B cell (primary cell): ENCODE data around the gene ERGIC1. TPM values are rescaled to one million over a fixed set of nuclear protein-coding genes. Genes with fewer than 3 reads are reported as not detected.

Source experiments
- ATAC-seq: fragments of 200-7000 bp; cut with Tn5 transposase; one replicate; pipeline ENCODE4 v1.10.0; 2021; ENCODE audit warnings: low read depth, mild to moderate bottlenecking, moderate number of reproducible peaks, moderate library complexity
- CTCF ChIA-PET: fragments of 350-600 bp; sonication (Branson Sonifier 250); formaldehyde crosslinking; loops from one replicate; lab custom pipeline; 2021; ENCODE audit warnings: antibody characterized with exemption, inconsistent platforms; lab: Charles Lee
- POLR2A ChIA-PET: fragments of 350-600 bp; sonication (Branson Sonifier 250); formaldehyde crosslinking; loops from one replicate; lab custom pipeline; 2021; ENCODE audit warnings: antibody characterized with exemption; lab: Charles Lee
- DNase-seq: peaks from one replicate; pipeline ENCODE4 v3.0.0; 2013
- H2AFZ ChIP-seq: 2 replicates; pipeline ENCODE4 v1.6.1; 2012; ENCODE audit warnings: mild to moderate bottlenecking, low read depth, low read length; ENCODE audit not compliant: insufficient read depth, poor library complexity, severe bottlenecking
- H3K27ac ChIP-seq, 2 donors: 1 replicate in 1 of 2; 2 replicates in 1 of 2; pipeline ENCODE4 v1.5.1; 2012 to 2013; ENCODE audit warnings: low read length in 2 of 2, mild to moderate bottlenecking in 2 of 2, moderate library complexity in 1 of 2
- H3K27me3 ChIP-seq, 4 experiments: fragments of 200-600 bp in 1 of 4; sonication (generic) in 1 of 4; replicated peaks in 1 of 4; 1 replicate in 2 of 4; 2 replicates in 2 of 4; pipeline versions ENCODE4 v1.6.1 to v1.7.0; 2013 to 2016; ENCODE audit warnings: low read length in 3 of 4, mild to moderate bottlenecking in 2 of 4, mixed read lengths in 1 of 4, moderate library complexity in 1 of 4; ENCODE audit not compliant: insufficient read depth in 4 of 4, control insufficient read depth in 3 of 4; ENCODE audit errors: control extremely low read depth in 1 of 4
- H3K36me3 ChIP-seq, 2 experiments: replicated peaks in 1 of 2; 1 replicate in 1 of 2; 2 replicates in 1 of 2; pipeline versions ENCODE4 v1.6.1 to v1.7.1; 2013; ENCODE audit warnings: low read length in 1 of 2; ENCODE audit not compliant: insufficient read depth in 2 of 2, control insufficient read depth in 1 of 2; ENCODE audit errors: control extremely low read depth in 1 of 2, extremely low read depth in 1 of 2
- H3K4me1 ChIP-seq, 2 donors: fragments of 200-600 bp in 1 of 2; sonication (generic) in 1 of 2; 1 replicate in 1 of 2; 2 replicates in 1 of 2; pipeline versions ENCODE4 v1.5.1 to v1.6.1; 2013 to 2017; ENCODE audit warnings: low read length in 2 of 2; ENCODE audit not compliant: control insufficient read depth in 2 of 2, insufficient read depth in 2 of 2
- H3K4me2 ChIP-seq: replicated peaks from 2 replicates; pipeline ENCODE3; 2012; ENCODE audit warnings: mild to moderate bottlenecking, low read depth, low read length; ENCODE audit not compliant: poor library complexity, severe bottlenecking
- H3K4me3 ChIP-seq, 5 experiments: fragments of 200-600 bp in 1 of 5; sonication (generic) in 1 of 5; 1 replicate in 3 of 5; 2 replicates in 2 of 5; pipeline versions ENCODE4 v1.5.1 to v1.7.0; 2011 to 2016; ENCODE audit warnings: low read length in 4 of 5, mild to moderate bottlenecking in 4 of 5, low read depth in 2 of 5, control low read depth in 1 of 5, moderate library complexity in 1 of 5; ENCODE audit not compliant: insufficient read depth in 1 of 5; ENCODE audit errors: control extremely low read depth in 1 of 5, extremely low read depth in 1 of 5
- H3K79me2 ChIP-seq: fragments of 200-600 bp; sonication (generic); one replicate; pipeline ENCODE4 v1.6.0; 2016; ENCODE audit warnings: low read length; ENCODE audit not compliant: control insufficient read depth, insufficient read depth
- H3K9ac ChIP-seq: fragments of 200-600 bp; sonication (generic); 2 replicates; pipeline ENCODE4 v1.6.1; 2017; ENCODE audit warnings: mild to moderate bottlenecking, low read length, moderate library complexity
- H3K9me3 ChIP-seq, 3 donors: one replicate each; pipeline versions ENCODE4 v1.6.1 to v1.7.1; 2013; ENCODE audit warnings: low read length in 2 of 3; ENCODE audit not compliant: control insufficient read depth in 2 of 3, insufficient read depth in 1 of 3; ENCODE audit errors: control extremely low read depth in 1 of 3
- H4K20me1 ChIP-seq: 2 replicates; pipeline ENCODE4 v1.6.0; 2012; ENCODE audit warnings: mild to moderate bottlenecking, low read length; ENCODE audit not compliant: insufficient read depth, control insufficient read depth, poor library complexity, severe bottlenecking
- H3K27ac Mint-ChIP-seq: one replicate; pipeline ENCODE4 v1.8.0; 2021; ENCODE audit warnings: mixed read lengths
- H3K27me3 Mint-ChIP-seq: one replicate; pipeline ENCODE4 v1.8.0; 2021; ENCODE audit warnings: mixed read lengths
- H3K4me1 Mint-ChIP-seq: one replicate; pipeline ENCODE4 v1.8.0; 2021; ENCODE audit warnings: mixed read lengths
- H3K4me3 Mint-ChIP-seq: one replicate; pipeline ENCODE4 v1.8.0; 2021; ENCODE audit warnings: mixed read lengths
- H3K9me3 Mint-ChIP-seq: one replicate; pipeline ENCODE4 v1.8.0; 2022; ENCODE audit warnings: mixed read lengths; ENCODE audit not compliant: insufficient read depth
- EZH2 ChIP-seq: IDR thresholded peaks from 2 replicates; pipeline ENCODE4 v1.6.1; 2012; ENCODE audit warnings: borderline replicate concordance, low read depth, mild to moderate bottlenecking, moderate library complexity, low read length; ENCODE audit not compliant: insufficient read depth, poor library complexity, severe bottlenecking
- WGBS: methylation state at CpG from one replicate; pipeline ENCODE4 v1.1.5; 2013; ENCODE audit warnings: missing lambda C conversion rate; ENCODE audit not compliant: insufficient coverage; 5-methylcytosine and 5-hydroxymethylcytosine counted together
- intact Hi-C: fragments of 100-400 bp; cut with micrococcal nuclease; formaldehyde crosslinking; loops from one replicate; pipeline ENCODE4 v1.10.0; 2022
- polyA plus RNA-seq: library from polyadenylated mRNA; depleted of rRNA; stranded (reverse); fragments of >200 nt; gene quantifications from 2 replicates; pipeline ENCODE4 v1.2.3, GENCODE V29; 2012
- total RNA-seq, 2 donors: library from RNA; stranded (reverse); fragments of 120-200 nt in 1 of 2; gene quantifications; 1 replicate in 1 of 2; 2 replicates in 1 of 2; pipeline versions ENCODE4 v1.2.3 to v1.2.4, GENCODE V29; 2013 to 2022
- TF ChIP-seq, protein P1 (sequence below): fragments of 200-600 bp; IDR thresholded peaks from one replicate; pipeline ENCODE4 v1.8.0; 2022; ENCODE audit warnings: antibody characterized with exemption, mild to moderate bottlenecking

The ERGIC1 gene
- total and polyA plus RNA-seq, 2 donors (not counting 1 experiment from before 2014, with no cell fraction given) = 86.3 to 140 TPM

DNA sequence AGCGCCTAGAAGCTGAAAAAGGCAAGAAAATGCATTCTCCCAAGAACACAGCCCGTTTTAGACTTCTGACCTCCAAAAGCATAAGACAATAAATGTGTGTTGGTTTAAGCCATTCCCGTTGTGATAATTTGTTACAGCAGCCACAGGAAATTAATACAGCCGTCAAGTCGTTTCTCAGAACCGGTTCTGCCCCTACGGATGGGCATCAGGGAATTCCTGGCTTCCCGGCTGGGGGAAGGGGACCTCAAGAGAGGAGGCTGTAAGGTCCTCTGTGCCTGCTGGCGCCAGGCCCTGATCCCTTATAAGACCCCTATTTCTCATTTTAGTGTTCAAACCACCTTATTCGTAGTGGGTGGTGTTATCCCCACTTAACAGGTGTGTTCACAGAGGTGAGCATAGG lies 74.6 kb downstream of the ERGIC1 start:
- POLR2A ChIA-PET = interaction anchor here (0.6 kb wide), 1 partner anchor 131 kb away, joined by 9 read pairs; no protein-coding TSS in a partner anchor
- no peak overlapping the region for H3K4me2 ChIP-seq
- H3K9ac ChIP-seq = no peak overlapping the region
- no peak overlapping the region for H2AFZ ChIP-seq
- H3K27ac ChIP-seq = no peak overlapping the region
- ATAC-seq = no peak
- H4K20me1 ChIP-seq = no peaks in the 10 kb centered on the region
- H3K27me3 ChIP-seq = no peaks in the 10 kb centered on the region
- no peak for DNase-seq
- intact Hi-C loops = no loop called here
- H3K79me2 ChIP-seq = peaks cover 3% of the 10 kb centered on the region
- Mint-ChIP-seq H3K27ac (peak overlapping the region; percentile 56), H3K4me3 (no peak overlapping the region), H3K27me3 (no peaks in the 10 kb centered on the region), H3K9me3 (no peaks in the 10 kb centered on the region), H3K4me1 (peaks cover 20% of the 10 kb centered on the region)
- CTCF ChIA-PET = no interaction called here
- no peak overlapping the region for H3K4me3 ChIP-seq
- H3K4me1 ChIP-seq = peaks cover 16 to 18% of the 10 kb centered on the region in 2 donors
- no peaks in the 10 kb centered on the region for H3K9me3 ChIP-seq
- 96% methylated on average over 8 of the region's 10 CpGs for WGBS
- H3K36me3 ChIP-seq = peaks cover 6 to 30% of the 10 kb centered on the region in 2 experiments
- TF ChIP-seq EZH2 = no peak
- TF ChIP-seq, protein P1, sequence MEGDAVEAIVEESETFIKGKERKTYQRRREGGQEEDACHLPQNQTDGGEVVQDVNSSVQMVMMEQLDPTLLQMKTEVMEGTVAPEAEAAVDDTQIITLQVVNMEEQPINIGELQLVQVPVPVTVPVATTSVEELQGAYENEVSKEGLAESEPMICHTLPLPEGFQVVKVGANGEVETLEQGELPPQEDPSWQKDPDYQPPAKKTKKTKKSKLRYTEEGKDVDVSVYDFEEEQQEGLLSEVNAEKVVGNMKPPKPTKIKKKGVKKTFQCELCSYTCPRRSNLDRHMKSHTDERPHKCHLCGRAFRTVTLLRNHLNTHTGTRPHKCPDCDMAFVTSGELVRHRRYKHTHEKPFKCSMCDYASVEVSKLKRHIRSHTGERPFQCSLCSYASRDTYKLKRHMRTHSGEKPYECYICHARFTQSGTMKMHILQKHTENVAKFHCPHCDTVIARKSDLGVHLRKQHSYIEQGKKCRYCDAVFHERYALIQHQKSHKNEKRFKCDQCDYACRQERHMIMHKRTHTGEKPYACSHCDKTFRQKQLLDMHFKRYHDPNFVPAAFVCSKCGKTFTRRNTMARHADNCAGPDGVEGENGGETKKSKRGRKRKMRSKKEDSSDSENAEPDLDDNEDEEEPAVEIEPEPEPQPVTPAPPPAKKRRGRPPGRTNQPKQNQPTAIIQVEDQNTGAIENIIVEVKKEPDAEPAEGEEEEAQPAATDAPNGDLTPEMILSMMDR = no peak

DNA sequence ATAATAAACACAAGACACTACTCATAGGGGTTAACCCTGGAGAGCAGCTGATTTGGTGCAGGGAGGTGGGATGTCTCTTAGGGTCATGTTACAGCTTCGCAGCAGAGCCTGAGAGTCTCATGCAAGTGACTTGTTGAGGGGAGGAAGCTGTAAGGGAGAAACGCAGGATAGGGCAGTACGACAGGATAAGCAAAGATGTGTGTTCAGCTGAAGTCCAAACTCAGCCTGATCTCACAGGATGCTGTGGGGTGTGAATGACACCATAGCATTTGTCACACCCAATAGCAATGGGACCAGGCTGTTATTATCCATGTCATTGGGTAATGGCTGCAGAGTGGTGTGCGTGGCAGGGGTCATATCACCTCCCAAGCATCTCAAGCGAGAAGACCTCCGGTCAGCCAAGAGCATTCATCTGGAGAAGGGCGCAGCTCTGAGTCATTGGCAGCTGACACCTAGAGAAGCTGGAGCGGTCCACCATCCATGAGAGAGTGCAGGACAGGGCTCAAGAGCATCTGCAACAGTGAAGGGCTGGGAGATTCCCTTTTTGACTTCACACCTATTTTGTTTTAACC lies 76.0 kb downstream of the ERGIC1 start:
- Mint-ChIP-seq H3K27ac (peak overlapping the region; percentile 72), H3K4me3 (no peak overlapping the region), H3K4me1 (peaks cover 20% of the 10 kb centered on the region), H3K27me3 (no peaks in the 10 kb centered on the region), H3K9me3 (no peaks in the 10 kb centered on the region)
- ATAC-seq (peak; percentile 37), DNase-seq (peak; percentile 38)
- no peak overlapping the region for H3K4me3 ChIP-seq
- peak overlapping the region; percentile 11 to 91 for H3K27ac ChIP-seq
- peaks cover 16 to 18% of the 10 kb centered on the region in 2 donors for H3K4me1 ChIP-seq
- no peak overlapping the region for H3K9ac ChIP-seq
- intact Hi-C loops = loop anchor here (2.0 to 10.0 kb wide), 3 partner anchors 38 to 455 kb away; partner anchors contain the start of gene SH3PXD2B
- POLR2A ChIA-PET = interaction anchor here (0.7 to 2.7 kb wide), 3 partner anchors 139 to 922 kb away, joined by 3 to 8 read pairs (median 4); partner anchors contain the start of gene DUSP1
- peaks cover 6 to 28% of the 10 kb centered on the region in 2 experiments for H3K36me3 ChIP-seq
- TF ChIP-seq, protein P1 = no peak
- no peak for TF ChIP-seq EZH2
- CTCF ChIA-PET = interaction anchor here (0.7 to 3.1 kb wide), 6 partner anchors 17 to 199 kb away, joined by 3 to 25 read pairs (median 4); no protein-coding TSS in a partner anchor
- H2AFZ ChIP-seq = no peak overlapping the region
- 83% methylated on average over 6 of the region's 8 CpGs for WGBS
- H3K4me2 ChIP-seq = no peak overlapping the region
- H3K27me3 ChIP-seq = no peaks in the 10 kb centered on the region
- H3K79me2 ChIP-seq = peaks cover 8% of the 10 kb centered on the region
- H4K20me1 ChIP-seq = no peaks in the 10 kb centered on the region
- H3K9me3 ChIP-seq = no peaks in the 10 kb centered on the region
